Activated CD8-positive, alpha-beta T cell treated with anti-CD3 and anti-CD28 coated beads for 36 hours (primary cell): ENCODE measurements around the gene ASB5. TPM values are rescaled to one million over a fixed set of nuclear protein-coding genes. Genes with fewer than 3 reads are reported as not detected.
"Not testable (repeated sequence)": the region's sequence is repeated elsewhere in the genome, so short reads cannot be mapped to it uniquely, and the experiment has no call there.

Experiments used
- ATAC-seq: fragments of 200-7000 bp; cut with Tn5 transposase; one replicate; pipeline ENCODE4 v1.10.0; 2021; ENCODE audit warnings: mild to moderate bottlenecking, moderate library complexity
- CTCF ChIA-PET: fragments of 350-600 bp; sonication (Branson Sonifier 250); formaldehyde crosslinking; loops from one replicate; lab custom pipeline; 2021; ENCODE audit warnings: antibody characterized with exemption; lab: Charles Lee
- POLR2A ChIA-PET: fragments of 350-600 bp; sonication (Branson Sonifier 250); formaldehyde crosslinking; loops from one replicate; lab custom pipeline; 2021; ENCODE audit warnings: antibody characterized with exemption; lab: Charles Lee
- DNase-seq: peaks from one replicate; pipeline ENCODE4 v3.0.0-alpha.2; 2020
- H3K27ac Mint-ChIP-seq: one replicate; pipeline ENCODE4 v1.8.0; 2021; ENCODE audit warnings: mild to moderate bottlenecking, mixed read lengths
- H3K27me3 Mint-ChIP-seq: one replicate; pipeline ENCODE4 v1.8.0; 2021; ENCODE audit warnings: mixed read lengths
- H3K36me3 Mint-ChIP-seq: one replicate; pipeline ENCODE4 v1.8.0; 2021; ENCODE audit warnings: low read depth, mixed read lengths
- H3K4me1 Mint-ChIP-seq: one replicate; pipeline ENCODE4 v1.8.0; 2021; ENCODE audit warnings: low read depth, mixed read lengths
- H3K4me3 Mint-ChIP-seq: one replicate; pipeline ENCODE4 v1.8.0; 2021; ENCODE audit warnings: mild to moderate bottlenecking, moderate library complexity, mixed read lengths
- H3K9me3 Mint-ChIP-seq: one replicate; pipeline ENCODE4 v1.8.0; 2021; ENCODE audit warnings: mixed read lengths
- intact Hi-C: fragments of 100-400 bp; cut with micrococcal nuclease; formaldehyde crosslinking; loops from one replicate; pipeline ENCODE4 v1.10.0; 2022
- total RNA-seq, 2 experiments: library from RNA; stranded (reverse); gene quantifications; one replicate each; pipeline ENCODE4 v1.2.3, GENCODE V29; 2021
- TF ChIP-seq, protein P1 (sequence below): fragments of 200-600 bp; IDR thresholded peaks from one replicate; pipeline ENCODE4 v1.8.0; 2022; ENCODE audit warnings: antibody characterized with exemption, mild to moderate bottlenecking

The ASB5 gene
- total RNA-seq, 2 experiments from 2014 or later, result not detected

DNA sequence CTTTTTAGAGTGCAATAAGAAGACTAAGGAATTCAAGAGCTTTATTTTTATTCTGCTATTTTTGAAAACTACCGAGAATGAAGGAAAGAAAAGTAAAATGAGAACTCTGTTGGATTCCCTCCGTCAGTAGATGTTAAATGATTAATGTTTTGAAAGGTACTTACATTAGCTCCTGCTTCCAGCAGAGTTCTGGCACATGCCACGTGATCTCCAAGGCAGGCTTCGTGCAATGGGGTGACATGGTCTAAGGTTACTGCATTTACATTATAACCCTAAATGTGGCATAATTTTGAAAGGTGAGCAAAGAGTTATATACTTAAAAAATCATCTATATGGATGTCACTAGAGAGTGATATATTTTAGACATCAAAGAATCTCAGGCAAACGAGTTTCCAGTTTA is 46.9 kb downstream of the ASB5 start:
- Mint-ChIP-seq H3K4me3 (no peak overlapping the region), H3K27me3 (peaks cover 6% of the 10 kb centered on the region), H3K27ac (no peak overlapping the region), H3K9me3 (no peaks in the 10 kb centered on the region), H3K4me1 (no peaks in the 10 kb centered on the region), H3K36me3 (no peaks in the 10 kb centered on the region)
- intact Hi-C loops, result no loop called here
- ATAC-seq (no peak), DNase-seq (no peak)
- CTCF ChIA-PET, result no interaction called here
- TF ChIP-seq, protein P1, sequence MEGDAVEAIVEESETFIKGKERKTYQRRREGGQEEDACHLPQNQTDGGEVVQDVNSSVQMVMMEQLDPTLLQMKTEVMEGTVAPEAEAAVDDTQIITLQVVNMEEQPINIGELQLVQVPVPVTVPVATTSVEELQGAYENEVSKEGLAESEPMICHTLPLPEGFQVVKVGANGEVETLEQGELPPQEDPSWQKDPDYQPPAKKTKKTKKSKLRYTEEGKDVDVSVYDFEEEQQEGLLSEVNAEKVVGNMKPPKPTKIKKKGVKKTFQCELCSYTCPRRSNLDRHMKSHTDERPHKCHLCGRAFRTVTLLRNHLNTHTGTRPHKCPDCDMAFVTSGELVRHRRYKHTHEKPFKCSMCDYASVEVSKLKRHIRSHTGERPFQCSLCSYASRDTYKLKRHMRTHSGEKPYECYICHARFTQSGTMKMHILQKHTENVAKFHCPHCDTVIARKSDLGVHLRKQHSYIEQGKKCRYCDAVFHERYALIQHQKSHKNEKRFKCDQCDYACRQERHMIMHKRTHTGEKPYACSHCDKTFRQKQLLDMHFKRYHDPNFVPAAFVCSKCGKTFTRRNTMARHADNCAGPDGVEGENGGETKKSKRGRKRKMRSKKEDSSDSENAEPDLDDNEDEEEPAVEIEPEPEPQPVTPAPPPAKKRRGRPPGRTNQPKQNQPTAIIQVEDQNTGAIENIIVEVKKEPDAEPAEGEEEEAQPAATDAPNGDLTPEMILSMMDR, result no peak
- POLR2A ChIA-PET, result no interaction called here

DNA sequence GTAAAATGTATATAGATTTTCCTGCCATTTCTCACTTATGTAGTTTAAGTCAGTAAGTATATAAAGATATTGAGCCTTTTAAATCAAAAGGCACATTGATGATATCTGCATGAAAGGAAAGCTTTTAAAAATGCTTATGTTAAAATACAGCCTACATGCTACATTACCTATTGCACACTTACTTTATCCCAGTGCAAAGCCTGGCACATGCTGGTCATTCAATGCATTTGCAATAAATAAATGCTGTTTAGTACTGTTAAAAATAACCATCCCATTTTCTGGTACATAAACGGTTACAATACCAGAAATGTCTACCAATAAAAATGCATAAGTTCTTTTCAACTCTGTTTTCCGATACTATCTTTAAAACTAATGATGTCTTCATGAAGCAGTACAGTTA is 51.5 kb downstream of the ASB5 start:
- Mint-ChIP-seq H3K27ac (no peak overlapping the region), H3K4me3 (no peak overlapping the region), H3K9me3 (no peaks in the 10 kb centered on the region), H3K4me1 (no peaks in the 10 kb centered on the region), H3K27me3 (peaks cover 5% of the 10 kb centered on the region), H3K36me3 (no peaks in the 10 kb centered on the region)
- TF ChIP-seq, protein P1, result no peak
- ATAC-seq (no peak), DNase-seq (no peak)
- intact Hi-C loops, result no loop called here
- ChIA-PET POLR2A (no interaction called here), CTCF (interaction anchor here (1.4 kb wide), 1 partner anchor 16 kb away, joined by 4 read pairs; no protein-coding TSS in a partner anchor)

DNA sequence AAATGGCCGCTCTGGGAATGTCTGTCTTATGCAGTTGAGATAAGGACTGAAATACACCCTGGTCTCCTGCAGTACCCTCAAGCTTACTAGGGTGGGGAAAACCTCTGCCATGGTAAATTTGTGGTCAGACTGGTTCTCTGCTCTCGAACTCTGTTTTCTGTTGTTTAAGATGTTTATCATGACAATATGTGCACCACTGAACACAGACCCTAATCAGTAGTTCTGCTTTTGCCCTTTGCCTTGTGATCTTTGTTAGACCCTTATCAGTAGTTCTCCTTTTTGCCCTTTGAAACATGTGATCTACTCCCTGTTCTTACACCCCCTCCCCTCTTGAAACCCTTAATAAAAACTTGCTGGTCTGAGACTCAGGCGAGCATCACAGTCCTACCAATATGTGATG is 56.7 kb downstream of the ASB5 start:
- H3K27ac Mint-ChIP-seq, ATAC-seq, H3K36me3 Mint-ChIP-seq, intact Hi-C loops, CTCF ChIA-PET, H3K9me3 Mint-ChIP-seq, POLR2A ChIA-PET, H3K4me3 Mint-ChIP-seq, H3K4me1 Mint-ChIP-seq, DNase-seq: not testable (repeated sequence)
- H3K27me3 Mint-ChIP-seq, result peaks cover 30% of the 10 kb centered on the region

DNA sequence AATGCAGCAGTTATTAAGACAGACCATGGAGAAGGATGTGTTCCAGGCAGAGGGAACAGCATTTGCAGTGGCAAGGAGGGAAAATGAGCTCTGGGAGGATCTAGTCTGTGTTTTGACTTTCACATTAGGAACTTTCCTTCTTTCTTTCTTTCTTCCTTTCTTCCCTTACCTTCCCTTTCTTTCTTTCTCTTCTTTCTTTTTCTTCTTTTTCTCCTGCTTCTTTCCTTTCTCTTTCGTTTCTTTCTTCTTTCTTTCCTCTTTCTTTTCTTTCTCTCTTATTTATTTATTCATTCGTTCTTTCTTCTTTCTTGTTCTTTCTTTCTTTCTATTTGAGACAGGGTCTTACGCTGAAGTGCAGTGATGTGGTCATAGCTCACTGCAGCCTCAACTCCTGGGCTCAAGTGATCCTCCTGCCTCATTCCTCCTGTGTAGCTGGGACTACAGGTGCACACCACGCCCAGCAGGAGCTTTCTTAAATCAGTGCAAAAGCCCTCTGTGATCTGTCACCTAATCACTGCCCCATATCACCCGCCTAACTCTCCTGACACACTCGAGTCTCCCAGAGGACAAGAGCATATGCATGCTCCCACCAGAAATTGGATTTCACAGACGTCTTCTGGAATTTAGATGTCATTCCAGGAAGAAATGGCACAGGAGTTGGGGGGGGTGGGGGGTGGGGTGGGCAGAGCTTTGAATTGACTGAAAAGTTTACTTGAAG is 58.3 kb downstream of the ASB5 start:
- TF ChIP-seq, protein P1, result no peak
- H3K4me1 Mint-ChIP-seq, result no peaks in the 10 kb centered on the region
- POLR2A ChIA-PET, result no interaction called here
- CTCF ChIA-PET, result interaction anchor here (0.6 to 0.8 kb wide), 2 partner anchors 18 to 71 kb away, joined by 3 read pairs; no protein-coding TSS in a partner anchor
- no peak overlapping the region for H3K4me3 Mint-ChIP-seq
- no peaks in the 10 kb centered on the region for H3K9me3 Mint-ChIP-seq
- peaks cover 40% of the 10 kb centered on the region for H3K27me3 Mint-ChIP-seq
- intact Hi-C loops, result no loop called here
- H3K27ac Mint-ChIP-seq, result no peak overlapping the region
- H3K36me3 Mint-ChIP-seq, result no peaks in the 10 kb centered on the region
- no peak for DNase-seq
- ATAC-seq, result no peak

DNA sequence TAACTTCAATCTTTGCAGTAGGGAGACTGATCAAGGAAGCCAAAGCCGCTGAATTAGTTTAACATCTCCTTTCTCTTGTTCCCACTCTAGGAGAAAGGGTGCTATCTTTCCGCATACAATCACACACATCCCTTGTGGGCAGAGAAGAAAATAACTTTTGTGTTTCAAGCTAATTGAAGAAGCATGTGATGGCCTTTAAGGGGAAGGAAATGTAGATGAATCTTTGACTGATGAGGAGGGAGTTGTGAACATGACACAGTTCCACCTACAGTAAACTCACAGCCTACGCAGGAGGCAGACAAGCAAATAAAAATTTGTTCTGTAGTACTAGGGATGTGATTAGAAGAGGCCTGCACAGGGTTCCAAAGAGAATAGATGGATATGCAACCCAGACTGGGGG is 58.9 kb downstream of the ASB5 start:
- TF ChIP-seq, protein P1, result no peak
- ChIA-PET POLR2A (interaction anchor here (0.6 kb wide), 1 partner anchor 31 kb away, joined by 4 read pairs; no protein-coding TSS in a partner anchor), CTCF (no interaction called here)
- intact Hi-C loops, result no loop called here
- Mint-ChIP-seq H3K36me3 (no peaks in the 10 kb centered on the region), H3K4me1 (no peaks in the 10 kb centered on the region), H3K4me3 (no peak overlapping the region), H3K27me3 (peaks cover 40% of the 10 kb centered on the region), H3K9me3 (no peaks in the 10 kb centered on the region), H3K27ac (no peak overlapping the region)
- no peak for ATAC-seq
- DNase-seq, result no peak
